HFF-Myc (cell line): Measurements from ENCODE around the gene MYLK.

ENCODE experiments used
- DNase-seq: peaks from one replicate; pipeline ENCODE4 v3.0.0-alpha.2; 2011; ENCODE audit warnings: low read depth; ENCODE audit errors: extremely low read depth
- H3K4me3 ChIP-seq: replicated peaks from 2 replicates; pipeline ENCODE4 v1.5.1; 2011; ENCODE audit warnings: low read depth, mild to moderate bottlenecking, control low read depth, low read length
- CTCF ChIP-seq: IDR thresholded peaks from 2 replicates; pipeline ENCODE4 v1.5.1; 2012; ENCODE audit warnings: mild to moderate bottlenecking, low read depth, low read length, control low read depth; ENCODE audit errors: missing control alignments

Gene MYLK

GRCh38 chr3:123791417-123791816 lies 92.7 kb downstream of the MYLK start:
- no peak for TF ChIP-seq CTCF
- peak; percentile 92 for DNase-seq
- no peak overlapping the region for H3K4me3 ChIP-seq

GRCh38 chr3:123791073-123791370 lies 93.1 kb downstream of the MYLK start:
- no peak overlapping the region for H3K4me3 ChIP-seq
- no peak for TF ChIP-seq CTCF
- no peak for DNase-seq

- H3K4me3 ChIP-seq, result no peak overlapping the region
- no peak for DNase-seq
- no peak for TF ChIP-seq CTCF
These were observed 93.7 kb downstream of the MYLK start for GRCh38 chr3:123790254-123791072.

- no peak for TF ChIP-seq CTCF
- DNase-seq, result peak; percentile 86
- H3K4me3 ChIP-seq, result no peak overlapping the region
These were observed 94.4 kb downstream of the MYLK start for GRCh38 chr3:123789760-123790159.

GRCh38 chr3:123789160-123789559 lies 95.0 kb downstream of the MYLK start:
- no peak overlapping the region for H3K4me3 ChIP-seq
- no peak for TF ChIP-seq CTCF
- no peak for DNase-seq

GRCh38 chr3:123788710-123789109 lies 95.4 kb downstream of the MYLK start:
- TF ChIP-seq CTCF, result no peak

GRCh38 chr3:123787133-123787532 lies 97.0 kb downstream of the MYLK start:
- no peak for DNase-seq
- H3K4me3 ChIP-seq, result no peak overlapping the region
- TF ChIP-seq CTCF, result no peak

More at GRCh38 chr3:123788710-123789109, 95.4 kb downstream of the MYLK start:
- H3K4me3 ChIP-seq, result no peak overlapping the region
- DNase-seq, result no peak
